Calu3 (cell line): ENCODE measurements around the gene NUP210. TPM values are rescaled to one million over a fixed set of nuclear protein-coding genes. Genes with fewer than 3 reads are reported as not detected.

Source experiments
- BruUV-seq: library from RNA; stranded (reverse); fragments of 400-500 nt; replicated peaks from 2 replicates; lab custom pipeline; 2021; lab: Mats Ljungman, UMichigan
- CTCF ChIA-PET: fragments of 300-600 bp; sonication (Branson Sonifier 250); formaldehyde crosslinking; loops from one replicate; lab custom pipeline; 2022; ENCODE audit warnings: antibody characterized with exemption; lab: Charles Lee
- DNase-seq: peaks from one replicate; pipeline ENCODE4 v3.0.0; 2022
- H3K27ac Mint-ChIP-seq: one replicate; pipeline ENCODE4 v1.8.0; 2022; ENCODE audit warnings: mixed read lengths; ENCODE audit not compliant: unreplicated experiment
- H3K27me3 Mint-ChIP-seq: one replicate; pipeline ENCODE4 v1.8.0; 2022; ENCODE audit warnings: mixed read lengths; ENCODE audit not compliant: unreplicated experiment
- H3K36me3 Mint-ChIP-seq: one replicate; pipeline ENCODE4 v1.8.0; 2022; ENCODE audit warnings: mild to moderate bottlenecking, moderate library complexity, mixed read lengths; ENCODE audit not compliant: insufficient read depth, unreplicated experiment
- H3K4me1 Mint-ChIP-seq: one replicate; pipeline ENCODE4 v1.8.0; 2022; ENCODE audit warnings: mild to moderate bottlenecking, low read depth, mixed read lengths; ENCODE audit not compliant: unreplicated experiment
- H3K4me3 Mint-ChIP-seq: one replicate; pipeline ENCODE4 v1.8.0; 2022; ENCODE audit warnings: mild to moderate bottlenecking, low read depth, moderate library complexity, mixed read lengths; ENCODE audit not compliant: unreplicated experiment
- H3K9me3 Mint-ChIP-seq: one replicate; pipeline ENCODE4 v1.8.0; 2022; ENCODE audit warnings: low read depth, mixed read lengths; ENCODE audit not compliant: unreplicated experiment
- CTCF ChIP-seq: fragments of 200-600 bp; IDR thresholded peaks from one replicate; pipeline ENCODE4 v1.8.0; 2022; ENCODE audit warnings: antibody characterized with exemption; ENCODE audit not compliant: unreplicated experiment
- intact Hi-C: fragments of 100-400 bp; cut with micrococcal nuclease; formaldehyde crosslinking; loops from one replicate; pipeline ENCODE4 v1.10.0; 2022; ENCODE audit not compliant: unreplicated experiment
- total RNA-seq: library from RNA; stranded (reverse); gene quantifications from 2 replicates; pipeline ENCODE4 v1.2.3, GENCODE V29; 2022

The NUP210 gene
- total RNA-seq, 1 experiment from 2014 or later = 76.9 TPM

GRCh38 chr3:13388816-13389215, 31.3 kb downstream of the NUP210 start:
- intact Hi-C loops = no loop called here
- Mint-ChIP-seq H3K9me3 (no peaks in the 10 kb centered on the region), H3K36me3 (peaks cover 10% of the 10 kb centered on the region), H3K4me3 (no peak overlapping the region), H3K4me1 (no peaks in the 10 kb centered on the region), H3K27me3 (no peaks in the 10 kb centered on the region), H3K27ac (no peak overlapping the region)
- no peak for TF ChIP-seq CTCF
- CTCF ChIA-PET = no interaction called here
- DNase-seq = no peak
- BruUV-seq = no TSS peak

- Mint-ChIP-seq H3K4me3 (no peak overlapping the region), H3K9me3 (no peaks in the 10 kb centered on the region), H3K4me1 (no peaks in the 10 kb centered on the region), H3K27me3 (no peaks in the 10 kb centered on the region), H3K27ac (no peak overlapping the region), H3K36me3 (peaks cover 5% of the 10 kb centered on the region)
- no peak for TF ChIP-seq CTCF
- intact Hi-C loops = no loop called here
- no peak for DNase-seq
- CTCF ChIA-PET = no interaction called here
- BruUV-seq = no TSS peak
These were observed 34.7 kb downstream of the NUP210 start for GRCh38 chr3:13385373-13385965.

- intact Hi-C loops = no loop called here
- no TSS peak for BruUV-seq
- Mint-ChIP-seq H3K36me3 (peaks cover 5% of the 10 kb centered on the region), H3K4me1 (no peaks in the 10 kb centered on the region), H3K4me3 (no peak overlapping the region), H3K27ac (no peak overlapping the region), H3K27me3 (no peaks in the 10 kb centered on the region), H3K9me3 (no peaks in the 10 kb centered on the region)
- no peak for DNase-seq
- CTCF ChIA-PET = no interaction called here
- TF ChIP-seq CTCF = no peak
These were observed 39.2 kb downstream of the NUP210 start for GRCh38 chr3:13380971-13381370.

- Mint-ChIP-seq H3K4me1 (no peaks in the 10 kb centered on the region), H3K36me3 (peaks cover 6% of the 10 kb centered on the region), H3K27me3 (no peaks in the 10 kb centered on the region), H3K4me3 (no peak overlapping the region), H3K27ac (no peak overlapping the region), H3K9me3 (no peaks in the 10 kb centered on the region)
- no peak for DNase-seq
- BruUV-seq = no TSS peak
- intact Hi-C loops = no loop called here
- TF ChIP-seq CTCF = no peak
- CTCF ChIA-PET = no interaction called here
These were observed 40.8 kb downstream of the NUP210 start for GRCh38 chr3:13379201-13379830.
